Skeletal muscle cell (primary cell): ENCODE results near the gene MAGEB6.
"Not testable (repeated sequence)": the region's sequence is repeated elsewhere in the genome, so short reads cannot be mapped to it uniquely, and the experiment has no call there.

ENCODE experiments used
- DNase-seq: peaks from one replicate; pipeline ENCODE4 v3.0.0-alpha.2; 2010; ENCODE audit warnings: low read depth
- H3K4me3 ChIP-seq: 2 replicates; pipeline ENCODE4 v1.5.1; 2011; ENCODE audit warnings: low read depth, mild to moderate bottlenecking, control low read depth, low read length, moderate library complexity

MAGEB6 gene

GRCh38 chrX:26192204-26192603, at the start of gene MAGEB6:
TSS of gene MAGEB6 (plus strand) at chrX:26192440. CDS start at chrX:26193847, 1,407 bp downstream.
- no peak for DNase-seq

GRCh38 chrX:26146024-26146423, 46.2 kb upstream of the MAGEB6 start:
- no peak overlapping the region for H3K4me3 ChIP-seq
- DNase-seq = no peak

More at GRCh38 chrX:26192204-26192603, at the start of gene MAGEB6:
- H3K4me3 ChIP-seq = no peak within 1 kb of the TSS

- DNase-seq = no peak
These were observed 31.9 kb upstream of the MAGEB6 start, which contains the start of gene MAGEB6B for GRCh38 chrX:26160301-26160700. TSS of gene MAGEB6B (plus strand) at chrX:26160601. CDS start at chrX:26160601, 0 bp downstream.

GRCh38 chrX:26203561-26203960, 11.3 kb downstream of the MAGEB6 start:
- H3K4me3 ChIP-seq = no peak overlapping the region
- no peak for DNase-seq

More at GRCh38 chrX:26160301-26160700, 31.9 kb upstream of the MAGEB6 start, which contains the start of gene MAGEB6B:
- H3K4me3 ChIP-seq = no peak within 1 kb of the TSS

GRCh38 chrX:26204717-26205116, 12.5 kb downstream of the MAGEB6 start:
- not testable (repeated sequence) for H3K4me3 ChIP-seq, DNase-seq

- no peak for DNase-seq
- H3K4me3 ChIP-seq = no peak overlapping the region
These were observed 15.8 kb downstream of the MAGEB6 start for GRCh38 chrX:26208012-26208411.

- no peak for DNase-seq
- no peak within 1 kb of the TSS for H3K4me3 ChIP-seq
These were observed 23.6 kb downstream of the MAGEB6 start, which contains the start of gene MAGEB5 for GRCh38 chrX:26215869-26216268. TSS of gene MAGEB5 (plus strand) at chrX:26216169. CDS start at chrX:26217302, 1,133 bp downstream.

- H3K4me3 ChIP-seq = no peak overlapping the region
- DNase-seq = no peak
These were observed 27.1 kb downstream of the MAGEB6 start for GRCh38 chrX:26219351-26219750.

GRCh38 chrX:26234177-26234576, 41.9 kb downstream of the MAGEB6 start:
- no peak for DNase-seq
- no peak overlapping the region for H3K4me3 ChIP-seq
